Glutamatergic neuron (in vitro differentiated cells): ENCODE data around the gene SMAD5. TPM values are rescaled to one million over a fixed set of nuclear protein-coding genes. Genes with fewer than 3 reads are reported as not detected.

Experiments used
- DNase-seq: peaks from one replicate; pipeline ENCODE4 v3.0.0; 2022
- H3K27ac Mint-ChIP-seq: one replicate; pipeline ENCODE4 v1.8.0; 2020; ENCODE audit warnings: mild to moderate bottlenecking, mixed read lengths, inconsistent platforms; ENCODE audit not compliant: unreplicated experiment
- H3K27me3 Mint-ChIP-seq: one replicate; pipeline ENCODE4 v1.8.0; 2020; ENCODE audit warnings: mild to moderate bottlenecking, moderate library complexity, mixed read lengths, inconsistent platforms; ENCODE audit not compliant: unreplicated experiment
- H3K36me3 Mint-ChIP-seq: one replicate; pipeline ENCODE4 v1.8.0; 2020; ENCODE audit warnings: mild to moderate bottlenecking, mixed read lengths, inconsistent platforms; ENCODE audit not compliant: unreplicated experiment
- H3K4me1 Mint-ChIP-seq: one replicate; pipeline ENCODE4 v1.8.0; 2020; ENCODE audit warnings: mild to moderate bottlenecking, low read depth, mixed read lengths, inconsistent platforms; ENCODE audit not compliant: unreplicated experiment
- H3K4me3 Mint-ChIP-seq: one replicate; pipeline ENCODE4 v1.8.0; 2020; ENCODE audit warnings: mild to moderate bottlenecking, mixed read lengths, inconsistent platforms; ENCODE audit not compliant: unreplicated experiment
- H3K9me3 Mint-ChIP-seq: one replicate; pipeline ENCODE4 v1.8.0; 2020; ENCODE audit warnings: mild to moderate bottlenecking, moderate library complexity, mixed read lengths, inconsistent platforms; ENCODE audit not compliant: unreplicated experiment
- total RNA-seq: library from RNA; stranded (reverse); fragmentation: NEBNext Ultra II Directional; extraction: Animal tissue kit (Norgen Biotek cat#: 25700); gene quantifications from one replicate; pipeline ENCODE4 v1.2.1, GENCODE V29; 2021; ENCODE audit not compliant: unreplicated experiment
- TF ChIP-seq, protein P1 (sequence below): fragments of 200-600 bp; sonication (generic); IDR thresholded peaks from one replicate; pipeline ENCODE4 v1.5.0; 2021; ENCODE audit not compliant: partially characterized antibody, unreplicated experiment

SMAD5 gene
- total RNA-seq, 1 donor from 2014 or later, result 36.9 TPM

DNA sequence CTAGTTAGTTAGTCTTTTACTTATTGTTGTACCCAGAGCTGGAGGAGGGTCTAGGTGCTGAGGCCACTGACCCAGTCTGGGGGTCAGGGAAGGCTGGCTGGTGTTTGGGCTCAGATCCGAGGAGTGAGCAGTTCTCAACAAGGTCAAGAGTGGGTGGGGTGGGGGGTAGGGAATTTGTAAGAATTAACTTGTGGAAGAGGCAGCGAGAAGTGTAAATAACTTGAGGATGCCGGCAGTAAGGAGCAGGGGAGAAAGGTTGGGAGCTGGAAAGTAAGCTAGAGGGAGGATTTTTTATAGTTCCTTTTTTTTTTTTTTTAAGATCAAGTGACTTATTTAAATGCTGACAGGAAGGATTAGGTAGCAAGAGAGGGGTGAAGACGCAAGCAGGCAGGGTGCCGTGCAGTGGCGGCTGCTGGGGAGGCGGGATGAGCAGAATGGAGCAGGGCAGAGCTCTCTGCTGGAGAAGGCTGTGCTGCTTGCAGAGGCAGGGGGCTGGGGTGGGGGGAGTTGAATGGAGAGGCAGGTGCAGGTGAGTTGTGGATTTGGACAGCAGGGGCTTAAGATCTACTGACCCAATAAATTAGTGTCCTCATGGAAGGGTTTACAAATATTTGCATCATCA is 95.6 kb downstream of the SMAD5 start:
- H3K27me3 Mint-ChIP-seq, result peaks cover 3% of the 10 kb centered on the region
- TF ChIP-seq, protein P1, sequence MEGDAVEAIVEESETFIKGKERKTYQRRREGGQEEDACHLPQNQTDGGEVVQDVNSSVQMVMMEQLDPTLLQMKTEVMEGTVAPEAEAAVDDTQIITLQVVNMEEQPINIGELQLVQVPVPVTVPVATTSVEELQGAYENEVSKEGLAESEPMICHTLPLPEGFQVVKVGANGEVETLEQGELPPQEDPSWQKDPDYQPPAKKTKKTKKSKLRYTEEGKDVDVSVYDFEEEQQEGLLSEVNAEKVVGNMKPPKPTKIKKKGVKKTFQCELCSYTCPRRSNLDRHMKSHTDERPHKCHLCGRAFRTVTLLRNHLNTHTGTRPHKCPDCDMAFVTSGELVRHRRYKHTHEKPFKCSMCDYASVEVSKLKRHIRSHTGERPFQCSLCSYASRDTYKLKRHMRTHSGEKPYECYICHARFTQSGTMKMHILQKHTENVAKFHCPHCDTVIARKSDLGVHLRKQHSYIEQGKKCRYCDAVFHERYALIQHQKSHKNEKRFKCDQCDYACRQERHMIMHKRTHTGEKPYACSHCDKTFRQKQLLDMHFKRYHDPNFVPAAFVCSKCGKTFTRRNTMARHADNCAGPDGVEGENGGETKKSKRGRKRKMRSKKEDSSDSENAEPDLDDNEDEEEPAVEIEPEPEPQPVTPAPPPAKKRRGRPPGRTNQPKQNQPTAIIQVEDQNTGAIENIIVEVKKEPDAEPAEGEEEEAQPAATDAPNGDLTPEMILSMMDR, result no peak
- no peak for DNase-seq

DNA sequence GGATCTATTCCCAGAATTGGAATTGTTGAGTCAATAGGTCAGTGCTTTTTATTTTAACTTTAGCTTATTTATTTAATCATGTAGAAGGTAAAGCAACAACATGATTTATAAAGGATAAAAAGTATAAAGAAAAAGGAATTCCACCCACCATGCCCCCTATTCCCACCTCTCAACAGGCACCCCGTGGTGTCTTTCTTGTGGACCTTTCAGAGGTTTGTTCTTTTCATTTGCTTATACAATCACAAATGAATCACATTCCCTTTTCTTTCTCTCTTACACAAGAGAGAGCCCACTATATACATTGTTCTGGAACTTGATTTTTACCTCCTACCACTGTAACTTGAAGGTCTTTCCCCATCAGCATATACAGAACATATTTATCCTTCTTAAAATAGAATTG is 97.5 kb downstream of the SMAD5 start:
- no peaks in the 10 kb centered on the region for H3K36me3 Mint-ChIP-seq
- no peaks in the 10 kb centered on the region for H3K9me3 Mint-ChIP-seq
- H3K4me1 Mint-ChIP-seq, result no peaks in the 10 kb centered on the region
- no peak overlapping the region for H3K4me3 Mint-ChIP-seq
- TF ChIP-seq, protein P1, result no peak
- DNase-seq, result no peak
- no peak overlapping the region for H3K27ac Mint-ChIP-seq
- peaks cover 4% of the 10 kb centered on the region for H3K27me3 Mint-ChIP-seq

More for the DNA sequence above, 95.6 kb downstream of the SMAD5 start:
- Mint-ChIP-seq H3K9me3 (no peaks in the 10 kb centered on the region), H3K4me1 (no peaks in the 10 kb centered on the region), H3K36me3 (no peaks in the 10 kb centered on the region), H3K4me3 (no peak overlapping the region), H3K27ac (no peak overlapping the region)

DNA sequence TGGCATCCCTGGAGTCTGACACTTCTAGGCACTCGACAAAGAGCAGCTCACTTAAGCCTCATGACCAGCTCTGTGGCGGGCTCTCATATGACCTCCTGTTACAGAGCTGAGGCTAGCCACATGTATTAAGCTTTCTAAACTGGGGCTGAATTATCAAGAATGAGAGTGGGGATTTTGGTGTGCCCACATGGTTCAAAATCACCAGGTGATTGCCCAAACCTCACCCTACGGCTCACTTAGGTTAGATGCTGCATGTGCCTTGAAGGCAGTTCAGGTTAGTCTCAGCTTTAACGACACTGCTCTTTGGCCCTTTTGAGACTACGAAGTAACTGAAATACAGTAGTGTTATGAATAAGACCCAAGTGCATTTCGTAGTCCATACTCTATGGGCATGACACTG is 99.7 kb downstream of the SMAD5 start:
- H3K4me1 Mint-ChIP-seq, result no peaks in the 10 kb centered on the region
- no peak for DNase-seq

More for the DNA sequence above, 99.7 kb downstream of the SMAD5 start:
- Mint-ChIP-seq H3K27ac (no peak overlapping the region), H3K27me3 (peaks cover 4% of the 10 kb centered on the region), H3K4me3 (no peak overlapping the region), H3K36me3 (no peaks in the 10 kb centered on the region), H3K9me3 (no peaks in the 10 kb centered on the region)
- TF ChIP-seq, protein P1, result no peak

Other genes with a start within 250 kb of the SMAD5 start
- not detected for gene IL9, start 237.0 kb upstream of the SMAD5 start, total RNA-seq
- gene LECT2, start 177.9 kb upstream of the SMAD5 start, total RNA-seq, result not detected
- 2.3 TPM for gene TGFBI, start 103.9 kb upstream of the SMAD5 start, total RNA-seq
- not detected for gene SMIM32, start 60.3 kb downstream of the SMAD5 start, total RNA-seq
- not detected for gene TRPC7, start 232.7 kb downstream of the SMAD5 start, total RNA-seq